SU-DHL-6 (cell line): ENCODE results near the gene PDE4B.

Experiments
- H2AFZ ChIP-seq: fragments of 200-600 bp; sonication (generic); 2 replicates; pipeline ENCODE4 v1.6.1; 2014; ENCODE audit warnings: low read depth, mild to moderate bottlenecking, moderate library complexity, mixed read lengths, antibody characterized with exemption, low read length; ENCODE audit not compliant: severe bottlenecking
- H3F3A ChIP-seq: fragments of 200-600 bp; shearing (Covaris generic); 2 replicates; pipeline ENCODE4 v1.6.0; 2016; ENCODE audit warnings: antibody characterized with exemption, mild to moderate bottlenecking; ENCODE audit not compliant: insufficient read depth
- H3K27ac ChIP-seq: fragments of 200-600 bp; sonication (generic); 2 replicates; pipeline ENCODE4 v1.5.1; 2016; ENCODE audit warnings: low read depth, mild to moderate bottlenecking, low read length, moderate library complexity, mixed read lengths
- H3K27me3 ChIP-seq: fragments of 200-600 bp; sonication (generic), shearing (Covaris generic); 2 replicates; pipeline ENCODE4 v1.6.0; 2014; ENCODE audit warnings: mild to moderate bottlenecking, low read length
- H3K36me3 ChIP-seq: fragments of 200-600 bp; sonication (generic); 2 replicates; pipeline ENCODE4 v1.6.1; 2014; ENCODE audit warnings: mild to moderate bottlenecking, low read length, mixed read lengths
- H3K4me2 ChIP-seq: fragments of 300-600, 200-600 bp; shearing (Covaris generic), sonication (generic); 2 replicates; pipeline ENCODE4 v1.6.0; 2014; ENCODE audit warnings: low read length, low read depth, mild to moderate bottlenecking; ENCODE audit not compliant: poor library complexity, severe bottlenecking
- H3K4me3 ChIP-seq: fragments of 200-600 bp; sonication (generic); 2 replicates; pipeline ENCODE4 v1.5.1; 2014; ENCODE audit warnings: antibody characterized with exemption, low read length, mild to moderate bottlenecking, mixed read lengths; ENCODE audit not compliant: insufficient read depth, poor library complexity, severe bottlenecking
- H3K79me2 ChIP-seq: fragments of 200-600 bp; sonication (generic); 2 replicates; pipeline ENCODE4 v1.6.1; 2014; ENCODE audit warnings: mild to moderate bottlenecking, low read length, moderate library complexity; ENCODE audit not compliant: insufficient read depth
- H3K9ac ChIP-seq: fragments of 200-600 bp; sonication (generic); 2 replicates; pipeline ENCODE4 v1.7.0; 2014; ENCODE audit warnings: mild to moderate bottlenecking, low read length
- H3K9me2 ChIP-seq: fragments of 200-600 bp; sonication (generic); replicated peaks from 2 replicates; pipeline ENCODE4 v1.6.1; 2014; ENCODE audit warnings: low read length; ENCODE audit not compliant: insufficient read depth
- H3K9me3 ChIP-seq: fragments of 200-600 bp; sonication (generic); 2 replicates; pipeline ENCODE4 v1.6.1; 2014; ENCODE audit warnings: low read length, mixed read lengths; ENCODE audit not compliant: insufficient read depth
- H4K20me1 ChIP-seq: fragments of 200-600 bp; sonication (generic); 2 replicates; pipeline ENCODE4 v1.6.1; 2014; ENCODE audit warnings: low read depth, mild to moderate bottlenecking, antibody characterized with exemption, low read length, moderate library complexity, mixed read lengths
- EZH2phosphoT487 ChIP-seq: fragments of 200-600 bp; sonication (generic), shearing (Covaris generic); conservative IDR thresholded peaks from 2 replicates; pipeline ENCODE4 v1.6.1; 2018; ENCODE audit warnings: mild to moderate bottlenecking, antibody characterized with exemption, low read length, moderate library complexity, mixed read lengths
- TF ChIP-seq, protein P1 (sequence below): fragments of 200-600 bp; sonication (generic); IDR thresholded peaks from one replicate; pipeline ENCODE4 v1.5.1; 2017; ENCODE audit warnings: antibody characterized with exemption, mild to moderate bottlenecking, low read length, moderate library complexity; ENCODE audit not compliant: insufficient read depth, poor library complexity, severe bottlenecking

PDE4B gene

DNA sequence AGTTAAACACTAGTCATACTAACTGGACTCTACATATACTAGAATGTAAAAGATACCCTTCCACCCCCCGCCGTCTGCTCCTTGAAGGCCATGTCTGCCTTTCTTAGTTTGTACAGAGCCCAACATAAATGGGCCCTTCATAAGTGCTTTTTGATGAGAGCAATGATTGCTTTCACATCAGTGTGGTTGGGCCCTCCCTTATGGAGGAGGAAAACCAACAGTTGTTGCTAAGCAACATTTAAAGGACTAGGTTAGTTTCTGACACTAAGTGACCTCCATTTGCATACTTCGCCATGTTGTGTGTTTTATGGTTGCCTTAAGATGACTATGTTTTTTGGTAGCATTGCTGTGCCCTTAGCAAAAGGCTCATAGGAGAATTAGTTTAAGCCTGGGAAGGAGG, 559.2 kb downstream of the PDE4B start:
- Histone ChIP-seq H4K20me1 (no peaks in the 10 kb centered on the region), H3K36me3 (no peaks in the 10 kb centered on the region), H2AFZ (no peak overlapping the region), H3K27ac (no peak overlapping the region), H3K79me2 (no peaks in the 10 kb centered on the region), H3K9ac (no peak overlapping the region), H3K4me2 (no peak overlapping the region), H3K4me3 (no peak overlapping the region), H3K9me3 (no peaks in the 10 kb centered on the region), H3F3A (no peaks in the 10 kb centered on the region), H3K27me3 (no peaks in the 10 kb centered on the region), H3K9me2 (no peaks in the 10 kb centered on the region)
- TF ChIP-seq, protein P1, sequence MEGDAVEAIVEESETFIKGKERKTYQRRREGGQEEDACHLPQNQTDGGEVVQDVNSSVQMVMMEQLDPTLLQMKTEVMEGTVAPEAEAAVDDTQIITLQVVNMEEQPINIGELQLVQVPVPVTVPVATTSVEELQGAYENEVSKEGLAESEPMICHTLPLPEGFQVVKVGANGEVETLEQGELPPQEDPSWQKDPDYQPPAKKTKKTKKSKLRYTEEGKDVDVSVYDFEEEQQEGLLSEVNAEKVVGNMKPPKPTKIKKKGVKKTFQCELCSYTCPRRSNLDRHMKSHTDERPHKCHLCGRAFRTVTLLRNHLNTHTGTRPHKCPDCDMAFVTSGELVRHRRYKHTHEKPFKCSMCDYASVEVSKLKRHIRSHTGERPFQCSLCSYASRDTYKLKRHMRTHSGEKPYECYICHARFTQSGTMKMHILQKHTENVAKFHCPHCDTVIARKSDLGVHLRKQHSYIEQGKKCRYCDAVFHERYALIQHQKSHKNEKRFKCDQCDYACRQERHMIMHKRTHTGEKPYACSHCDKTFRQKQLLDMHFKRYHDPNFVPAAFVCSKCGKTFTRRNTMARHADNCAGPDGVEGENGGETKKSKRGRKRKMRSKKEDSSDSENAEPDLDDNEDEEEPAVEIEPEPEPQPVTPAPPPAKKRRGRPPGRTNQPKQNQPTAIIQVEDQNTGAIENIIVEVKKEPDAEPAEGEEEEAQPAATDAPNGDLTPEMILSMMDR = no peak
- TF ChIP-seq EZH2phosphoT487 = no peak

DNA sequence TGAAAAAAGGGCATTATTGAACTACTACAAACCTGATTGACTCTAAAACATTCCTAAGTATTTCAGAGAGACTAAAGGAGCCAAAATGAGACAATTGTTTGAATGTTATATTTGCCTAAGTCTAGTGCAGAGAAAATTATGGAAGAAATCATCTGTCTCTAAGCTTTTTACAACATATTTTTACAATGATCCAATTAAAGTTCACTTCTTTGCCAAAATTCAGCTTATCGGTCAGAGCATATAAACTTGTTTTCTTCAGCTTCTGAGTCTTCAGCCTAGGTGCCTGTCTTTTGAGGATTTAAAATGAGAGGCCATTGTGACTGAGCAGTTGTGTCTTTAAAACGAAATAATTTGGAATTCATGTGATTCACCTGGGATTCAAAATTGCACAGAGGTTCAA, 560.1 kb downstream of the PDE4B start:
- no peaks in the 10 kb centered on the region for H4K20me1 ChIP-seq
- no peak overlapping the region for H3K4me3 ChIP-seq
- H3K9ac ChIP-seq = no peak overlapping the region
- H3K79me2 ChIP-seq = no peaks in the 10 kb centered on the region
- no peak overlapping the region for H2AFZ ChIP-seq
- H3K4me2 ChIP-seq = no peak overlapping the region
- no peak for TF ChIP-seq EZH2phosphoT487
- TF ChIP-seq, protein P1 = no peak
- no peaks in the 10 kb centered on the region for H3K27me3 ChIP-seq
- H3F3A ChIP-seq = no peaks in the 10 kb centered on the region
- no peak overlapping the region for H3K27ac ChIP-seq
- no peaks in the 10 kb centered on the region for H3K9me2 ChIP-seq
- H3K9me3 ChIP-seq = no peaks in the 10 kb centered on the region
- no peaks in the 10 kb centered on the region for H3K36me3 ChIP-seq

DNA sequence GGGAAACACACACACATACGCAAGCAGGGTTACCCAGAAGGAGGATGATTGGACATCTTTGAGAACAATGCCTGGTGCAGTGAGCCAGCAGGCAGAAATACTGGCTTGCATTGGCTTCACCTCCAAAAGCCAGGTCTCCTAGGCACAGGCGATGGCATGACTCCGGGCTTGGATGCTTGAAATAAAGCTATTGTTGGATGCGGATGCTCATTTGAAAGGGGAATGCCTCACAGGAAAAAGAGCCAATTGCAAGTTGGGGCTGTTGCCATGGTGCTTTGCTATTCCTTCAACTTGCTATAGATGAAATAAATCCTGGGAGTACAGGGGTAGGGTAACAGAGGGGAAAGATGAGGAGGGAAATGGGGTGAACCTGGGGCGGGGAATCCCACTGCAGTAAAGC, 560.6 kb downstream of the PDE4B start:
- no peaks in the 10 kb centered on the region for H3K36me3 ChIP-seq
- no peak for TF ChIP-seq EZH2phosphoT487
- TF ChIP-seq, protein P1 = no peak
- no peak overlapping the region for H3K27ac ChIP-seq
- no peaks in the 10 kb centered on the region for H3K9me3 ChIP-seq
- no peak overlapping the region for H3K9ac ChIP-seq
- H3K4me2 ChIP-seq = no peak overlapping the region
- H4K20me1 ChIP-seq = no peaks in the 10 kb centered on the region
- no peaks in the 10 kb centered on the region for H3K27me3 ChIP-seq
- no peak overlapping the region for H3K4me3 ChIP-seq
- H3K79me2 ChIP-seq = no peaks in the 10 kb centered on the region
- no peak overlapping the region for H2AFZ ChIP-seq
- H3F3A ChIP-seq = no peaks in the 10 kb centered on the region
- no peaks in the 10 kb centered on the region for H3K9me2 ChIP-seq
